Gastrocnemius medialis (tissue), 4 donors: ENCODE results near the gene ASB10. TPM values are rescaled to one million over a fixed set of nuclear protein-coding genes. Genes with fewer than 3 reads are reported as not detected.

Experiments
- ATAC-seq, 2 donors: fragments of 150-250 bp; one replicate each; pipeline ENCODE4 v1.9.1; 2016
- DNase-seq, 2 donors: peaks; one replicate each; pipeline ENCODE4 v3.0.0-alpha.2; 2019
- H3K27ac ChIP-seq, 4 donors: fragments of 200-600 bp; sonication (generic); 1 replicate in 1 of 4; 2 replicates in 3 of 4; pipeline ENCODE4 v1.5.1; 2016 to 2018; ENCODE audit warnings: mild to moderate bottlenecking in 2 of 4, moderate library complexity in 1 of 4
- H3K27me3 ChIP-seq, 3 donors: fragments of 200-600 bp; sonication (generic) in 2 of 3; 1 replicate in 1 of 3; 2 replicates in 2 of 3; pipeline versions ENCODE4 v1.5.1 to v1.6.0; 2016 to 2019; ENCODE audit warnings: mild to moderate bottlenecking in 1 of 3, moderate library complexity in 1 of 3
- H3K36me3 ChIP-seq, 2 donors: fragments of 200-600 bp; sonication (generic) in 1 of 2; one replicate each; pipeline ENCODE4 v1.5.1; 2017 to 2018
- H3K4me1 ChIP-seq, 2 donors: fragments of 200-600 bp; sonication (generic) in 1 of 2; one replicate each; pipeline ENCODE4 v1.5.1; 2016 to 2017; ENCODE audit warnings: mild to moderate bottlenecking in 2 of 2
- H3K4me3 ChIP-seq, 4 donors: fragments of 200-600 bp; sonication (generic) in 3 of 4; 1 replicate in 1 of 4; 2 replicates in 3 of 4; pipeline ENCODE4 v1.5.1; 2016 to 2019; ENCODE audit warnings: mild to moderate bottlenecking in 2 of 4
- H3K9me3 ChIP-seq, 3 donors: fragments of 200-600 bp; sonication (generic) in 2 of 3; 1 replicate in 1 of 3; 2 replicates in 2 of 3; pipeline ENCODE4 v1.5.1; 2016 to 2019
- CTCF ChIP-seq, 5 experiments: fragments of 450-650 bp in 3 of 5; fragments of 200-600 bp in 2 of 5; sonication (generic) in 2 of 5; IDR thresholded peaks in 4 of 5; conservative IDR thresholded peaks in 1 of 5; 1 replicate in 4 of 5; 2 replicates in 1 of 5; pipeline ENCODE4 v1.5.1; 2016 to 2019; ENCODE audit warnings: antibody characterized with exemption in 5 of 5, mild to moderate bottlenecking in 3 of 5, moderate library complexity in 3 of 5
- POLR2A ChIP-seq, 2 donors: fragments of 450-650 bp; IDR thresholded peaks; one replicate each; pipeline ENCODE4 v1.6.1; 2017; ENCODE audit warnings: antibody characterized with exemption in 2 of 2, mild to moderate bottlenecking in 2 of 2, moderate library complexity in 2 of 2
- in situ Hi-C, 4 donors: fragments of 200-750 bp; cut with MboI; loops; one replicate each; pipeline versions ENCODE4 v1.15.0 to v1.8.0; 2017; ENCODE audit warnings: low sequenced_read_pairs in 4 of 4
- intact Hi-C: fragments of 100-400 bp; cut with DNase I; formaldehyde crosslinking; loops from one replicate; pipeline ENCODE4 v1.15.1; 2023; ENCODE audit warnings: low total_unique reads
- total RNA-seq, 4 donors: library from RNA; depleted of rRNA; stranded (reverse); fragments of >200 nt; gene quantifications; one replicate each; pipeline versions ENCODE4 v1.1.0 to v1.2.3, GENCODE V29; 2016

Gene ASB10
- total RNA-seq, 4 donors from 2014 or later = 17.1 to 24.8 (median 21.6) TPM

- H3K4me1 ChIP-seq = peaks cover 7 to 10% of the 10 kb centered on the region in 2 donors
- no peaks in the 10 kb centered on the region for H3K36me3 ChIP-seq
- no peak overlapping the region for H3K4me3 ChIP-seq
- peak overlapping the region in 1 of 4 donors; percentile 39 for H3K27ac ChIP-seq
- intact Hi-C loops = loop anchor here (5.0 kb wide), 2 partner anchors 53 to 147 kb away; partner anchors contain the start of genes ABCB8 and ABCF2
- H3K9me3 ChIP-seq = no peaks in the 10 kb centered on the region
- in situ Hi-C loops = loop anchor here in 2 of 4 donors (10.0 kb wide), 1 partner anchor 50 kb away; no protein-coding TSS in a partner anchor
- H3K27me3 ChIP-seq = no peaks in the 10 kb centered on the region
- ATAC-seq (peak; percentile 19 to 32), DNase-seq (no peak)
- TF ChIP-seq CTCF (IDR thresholded peaks at IDR 0.05 in 4 of 5, conservative IDR thresholded peaks at IDR 0.05 in 1 of 5) (no peak), POLR2A (IDR thresholded peaks at IDR 0.05) (no peak)
Measured at GRCh38 chr7:151174246-151175046, 12.6 kb downstream of the ASB10 start.

GRCh38 chr7:151173386-151174245 is 13.4 kb downstream of the ASB10 start:
- DNase-seq = no peak

GRCh38 chr7:151172273-151173141 is 14.5 kb downstream of the ASB10 start:
- H3K27me3 ChIP-seq = no peaks in the 10 kb centered on the region
- peak; percentile 60 to 79 for ATAC-seq
- no peaks in the 10 kb centered on the region for H3K9me3 ChIP-seq
- TF ChIP-seq POLR2A (IDR thresholded peaks at IDR 0.05) (no peak), CTCF (IDR thresholded peaks at IDR 0.05 in 4 of 5, conservative IDR thresholded peaks at IDR 0.05 in 1 of 5) (peak; percentile 99 to 100 (median 100))
- peak overlapping the region in 1 of 4 donors; percentile 33 for H3K27ac ChIP-seq
- no peaks in the 10 kb centered on the region for H3K36me3 ChIP-seq
- in situ Hi-C loops (loop anchor here in 2 of 4 donors (10.0 kb wide), 1 partner anchor 48 kb away; no protein-coding TSS in a partner anchor), intact Hi-C loops (loop anchor here (1.0 to 5.0 kb wide), 3 partner anchors 48 to 145 kb away; partner anchors contain the start of genes ABCB8 and ABCF2)
- H3K4me1 ChIP-seq = peaks cover 3 to 17% of the 10 kb centered on the region in 2 donors
- no peak overlapping the region for H3K4me3 ChIP-seq
- DNase-seq = peak; percentile 53 to 71

More at GRCh38 chr7:151173386-151174245, 13.4 kb downstream of the ASB10 start:
- TF ChIP-seq CTCF (IDR thresholded peaks at IDR 0.05 in 4 of 5, conservative IDR thresholded peaks at IDR 0.05 in 1 of 5) (no peak), POLR2A (IDR thresholded peaks at IDR 0.05) (no peak)
- ATAC-seq = no peak
- Histone ChIP-seq H3K36me3 (no peaks in the 10 kb centered on the region), H3K4me3 (no peak overlapping the region), H3K4me1 (peaks cover 7 to 13% of the 10 kb centered on the region in 2 donors), H3K27ac (peak overlapping the region in 1 of 4 donors; percentile 39), H3K9me3 (no peaks in the 10 kb centered on the region), H3K27me3 (no peaks in the 10 kb centered on the region)
- intact Hi-C loops = loop anchor here (5.0 kb wide), 2 partner anchors 54 to 146 kb away; partner anchors contain the start of genes ABCB8 and ABCF2
- in situ Hi-C loops = loop anchor here in 2 of 4 donors (10.0 kb wide), 1 partner anchor 49 kb away; no protein-coding TSS in a partner anchor

DNA sequence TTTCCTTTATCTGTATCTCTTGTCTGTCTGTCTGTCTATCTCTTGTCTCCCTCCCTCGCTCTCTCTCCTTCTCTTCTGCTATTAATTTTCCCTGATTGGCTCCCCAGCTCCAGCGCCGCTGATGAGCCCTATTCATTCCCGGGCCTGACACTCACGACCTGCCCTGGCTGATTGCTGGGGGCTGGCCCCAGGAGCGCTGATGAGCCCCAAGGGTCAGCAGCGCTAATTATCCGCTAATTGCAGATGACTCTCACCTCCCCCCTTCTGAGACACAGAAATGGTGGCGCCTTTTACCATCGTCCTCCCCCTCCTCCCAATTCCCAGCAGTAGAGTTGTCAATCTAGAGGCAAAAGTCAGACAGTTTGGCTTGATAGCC is 18.3 kb downstream of the ASB10 start:
- Histone ChIP-seq H3K27ac (no peak overlapping the region), H3K27me3 (peaks cover 0 to 3% (median 0%) of the 10 kb centered on the region in 3 donors), H3K4me3 (no peak overlapping the region), H3K9me3 (no peaks in the 10 kb centered on the region), H3K36me3 (no peaks in the 10 kb centered on the region), H3K4me1 (peaks cover 3 to 10% of the 10 kb centered on the region in 2 donors)
- DNase-seq = no peak
- ATAC-seq = no peak
- intact Hi-C loops (loop anchor here (2.0 kb wide), 1 partner anchor 78 kb away; no protein-coding TSS in a partner anchor), in situ Hi-C loops (no loop called here)
- TF ChIP-seq POLR2A (IDR thresholded peaks at IDR 0.05) = no peak
- no peak for TF ChIP-seq CTCF (IDR thresholded peaks at IDR 0.05 in 4 of 5, conservative IDR thresholded peaks at IDR 0.05 in 1 of 5)
